HG02973 (cell line): ENCODE data around the gene TXLNA.

Source experiments
- ATAC-seq: cut with Tn5 transposase; IDR thresholded peaks from one replicate; pipeline ENCODE4 v1.9.1; 2021; ENCODE audit warnings: moderate library complexity; ENCODE audit not compliant: unreplicated experiment

TXLNA gene

DNA sequence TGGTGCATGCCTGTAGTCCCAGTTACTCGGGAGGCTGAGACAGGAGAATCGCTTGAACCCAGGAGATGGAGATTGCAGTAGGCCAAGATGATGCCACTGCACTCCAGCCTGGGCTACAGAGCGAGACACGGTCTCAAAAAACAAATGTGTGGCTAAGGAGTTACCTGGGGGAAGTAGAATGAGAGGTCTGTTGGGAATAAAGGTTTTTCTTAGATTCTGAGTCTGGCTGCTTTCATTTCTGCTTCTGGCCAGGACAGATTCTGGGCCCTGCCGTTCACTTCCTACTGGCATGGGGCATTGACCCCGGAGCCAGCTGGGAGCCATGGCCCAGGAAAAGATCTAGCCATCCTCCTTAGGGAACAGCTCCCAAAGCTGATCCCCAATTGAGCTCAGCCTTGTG lies 29.0 kb downstream of the TXLNA start:
- no peak for ATAC-seq

DNA sequence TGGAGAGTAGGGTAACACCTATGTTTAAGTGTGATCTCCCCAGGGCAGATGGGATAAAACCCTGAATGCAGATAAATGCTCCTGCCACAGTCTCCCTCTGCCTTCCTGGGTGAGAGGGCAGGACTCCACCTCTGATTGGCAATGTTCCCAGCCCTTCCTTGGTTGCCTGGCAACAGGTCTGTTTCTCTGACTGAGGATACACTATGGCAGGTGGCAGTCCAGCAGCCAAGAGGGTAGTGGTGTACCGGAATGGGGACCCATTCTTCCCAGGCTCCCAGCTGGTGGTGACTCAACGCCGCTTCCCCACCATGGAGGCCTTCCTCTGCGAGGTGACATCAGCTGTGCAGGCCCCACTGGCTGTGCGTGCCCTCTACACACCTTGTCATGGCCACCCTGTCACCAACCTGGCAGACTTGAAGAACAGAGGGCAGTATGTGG lies 29.4 kb downstream of the TXLNA start, which contains the start of gene DCDC2B:
Gene DCDC2B (plus strand): TSS at position 199 of the 438 bp plus-strand sequence. CDS start 5 bp downstream, at position 204.
- no peak for ATAC-seq

DNA sequence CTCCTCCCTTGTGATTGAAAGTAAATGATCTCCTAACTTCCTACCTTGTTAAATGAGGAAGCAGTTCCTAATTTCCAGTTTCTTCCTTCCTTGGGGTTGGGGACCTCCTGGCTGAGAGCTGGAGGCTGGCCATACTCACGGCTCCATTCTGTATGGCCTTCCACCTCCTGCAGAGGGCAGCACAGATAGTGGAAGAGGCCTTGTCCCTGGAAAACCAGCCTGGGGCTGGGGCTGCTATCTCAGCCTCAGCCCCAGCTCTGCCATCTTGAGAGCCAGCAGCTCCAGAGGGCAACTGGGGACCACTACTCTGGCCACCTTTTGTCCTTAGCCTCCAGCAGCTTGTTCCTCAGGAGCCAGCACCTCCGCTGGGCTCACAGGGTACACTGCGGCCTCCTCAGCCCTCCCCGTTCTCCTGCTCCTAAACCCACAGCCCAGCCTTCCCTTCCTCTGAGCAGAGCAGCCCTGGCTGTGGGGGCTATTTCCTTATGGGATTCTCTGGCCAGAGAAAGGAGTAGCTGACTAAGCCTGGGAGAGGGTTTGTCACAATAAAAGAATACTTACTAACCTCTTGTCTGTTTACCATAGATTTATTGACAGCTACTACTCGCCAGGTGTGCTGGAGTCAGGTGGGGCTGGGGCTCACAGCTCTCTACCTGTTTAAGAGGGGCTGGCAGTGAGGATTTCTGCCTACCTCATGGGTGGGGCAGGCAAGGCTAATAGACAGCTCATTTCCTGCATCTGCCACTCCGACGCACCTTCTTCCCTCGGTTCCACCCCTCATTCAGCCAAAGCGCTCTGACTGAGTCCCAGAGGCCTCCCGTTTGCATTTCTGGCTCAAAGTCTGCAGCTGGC lies 36.4 kb downstream of the TXLNA start:
- no peak for ATAC-seq

DNA sequence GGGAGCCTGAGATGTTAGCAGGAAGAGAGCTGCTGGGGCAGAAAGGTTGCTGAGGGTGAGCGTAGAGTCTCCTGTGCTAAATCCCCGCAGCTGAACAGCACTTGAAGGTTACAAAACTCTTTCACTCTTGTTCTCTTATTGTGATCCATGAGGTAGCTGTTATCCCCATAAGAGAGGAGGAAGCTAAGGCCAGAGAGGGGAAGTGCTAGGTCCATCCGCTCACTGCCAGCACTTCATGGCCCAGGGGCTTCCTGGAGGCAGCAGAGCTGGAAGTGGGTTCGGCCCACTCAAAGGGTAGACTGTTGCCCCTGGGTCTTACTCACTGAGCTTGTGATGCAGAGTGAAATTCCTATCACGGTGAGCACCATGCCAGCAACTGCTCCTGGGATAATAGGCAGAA lies 37.1 kb downstream of the TXLNA start:
- ATAC-seq = no peak

DNA sequence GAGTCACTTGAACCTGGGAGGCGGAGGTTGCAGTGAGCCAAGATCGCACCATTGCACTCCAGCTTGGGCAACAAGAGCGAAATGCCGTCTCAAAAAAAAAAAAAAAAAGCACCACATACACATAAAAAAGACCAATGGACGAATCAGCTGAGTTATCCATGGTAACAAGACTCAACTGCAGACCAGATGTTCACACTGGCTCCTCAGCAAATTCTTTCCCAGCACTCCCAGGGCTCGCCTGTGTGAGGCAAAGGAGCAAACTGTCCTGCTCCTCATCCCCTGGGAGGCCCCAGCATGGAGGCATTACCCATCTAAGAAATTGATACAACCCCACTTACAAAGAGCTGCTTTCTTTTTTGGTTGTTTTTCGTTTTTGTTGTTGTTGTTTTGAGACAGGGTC lies 39.5 kb downstream of the TXLNA start:
- no peak for ATAC-seq

DNA sequence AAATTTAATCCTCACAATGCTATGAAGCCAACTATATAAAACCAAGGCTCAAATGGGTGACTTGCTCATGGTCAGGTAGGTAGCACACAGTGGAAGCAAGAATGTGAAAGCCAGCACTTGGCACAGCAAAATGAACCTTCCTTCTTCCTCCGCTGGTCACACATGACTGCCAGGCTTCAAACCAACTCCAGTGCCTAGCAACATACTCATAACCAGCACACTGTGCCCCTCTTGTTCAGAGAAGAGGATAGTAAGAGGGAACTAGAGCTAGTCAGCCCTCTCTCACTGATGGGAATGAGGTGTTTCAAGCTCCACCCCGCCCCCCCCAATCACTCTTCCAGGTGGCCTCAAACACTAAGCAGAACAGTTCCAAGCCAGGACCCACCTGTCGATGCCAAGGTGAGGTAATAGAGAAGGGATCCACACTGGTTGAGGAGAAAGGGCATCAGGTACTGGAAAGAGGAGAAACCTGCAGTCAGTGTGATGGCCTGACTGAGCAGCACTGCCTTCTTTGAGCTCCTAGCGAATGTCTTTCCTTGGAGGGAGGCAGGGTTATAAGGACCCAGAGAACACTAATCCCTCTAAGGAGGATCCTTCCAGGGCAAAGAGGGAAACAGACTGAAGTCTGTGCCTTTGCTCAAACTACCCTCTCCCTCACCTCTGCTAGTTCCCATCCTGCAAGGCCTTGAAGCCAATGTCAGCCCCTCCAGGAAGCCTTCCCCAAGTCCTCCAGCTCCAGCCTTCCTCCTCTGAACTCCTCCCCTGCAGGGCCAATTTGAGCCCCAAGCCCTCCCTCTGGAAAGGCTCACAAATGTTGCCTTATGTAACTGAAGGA lies 41.5 kb downstream of the TXLNA start:
- ATAC-seq = no peak

DNA sequence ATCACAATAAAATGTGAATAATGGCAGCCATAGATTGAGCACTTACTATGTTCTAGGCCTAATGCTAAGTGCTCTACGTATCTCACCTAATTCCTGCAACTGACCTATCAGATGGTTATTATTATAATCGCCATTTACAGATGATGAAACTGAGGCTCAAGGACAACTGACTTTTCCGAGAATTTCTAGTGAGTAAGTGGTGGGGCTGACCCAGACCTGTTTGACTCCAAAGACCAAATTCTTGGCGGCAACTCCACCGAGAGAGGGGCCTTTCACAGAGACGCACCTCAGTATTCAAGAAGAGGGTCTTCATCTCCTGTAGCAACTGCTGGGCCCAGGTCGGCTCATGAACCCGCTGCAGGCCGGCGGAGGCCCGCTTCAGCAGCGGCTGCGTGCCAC lies 42.1 kb downstream of the TXLNA start:
- no peak for ATAC-seq

DNA sequence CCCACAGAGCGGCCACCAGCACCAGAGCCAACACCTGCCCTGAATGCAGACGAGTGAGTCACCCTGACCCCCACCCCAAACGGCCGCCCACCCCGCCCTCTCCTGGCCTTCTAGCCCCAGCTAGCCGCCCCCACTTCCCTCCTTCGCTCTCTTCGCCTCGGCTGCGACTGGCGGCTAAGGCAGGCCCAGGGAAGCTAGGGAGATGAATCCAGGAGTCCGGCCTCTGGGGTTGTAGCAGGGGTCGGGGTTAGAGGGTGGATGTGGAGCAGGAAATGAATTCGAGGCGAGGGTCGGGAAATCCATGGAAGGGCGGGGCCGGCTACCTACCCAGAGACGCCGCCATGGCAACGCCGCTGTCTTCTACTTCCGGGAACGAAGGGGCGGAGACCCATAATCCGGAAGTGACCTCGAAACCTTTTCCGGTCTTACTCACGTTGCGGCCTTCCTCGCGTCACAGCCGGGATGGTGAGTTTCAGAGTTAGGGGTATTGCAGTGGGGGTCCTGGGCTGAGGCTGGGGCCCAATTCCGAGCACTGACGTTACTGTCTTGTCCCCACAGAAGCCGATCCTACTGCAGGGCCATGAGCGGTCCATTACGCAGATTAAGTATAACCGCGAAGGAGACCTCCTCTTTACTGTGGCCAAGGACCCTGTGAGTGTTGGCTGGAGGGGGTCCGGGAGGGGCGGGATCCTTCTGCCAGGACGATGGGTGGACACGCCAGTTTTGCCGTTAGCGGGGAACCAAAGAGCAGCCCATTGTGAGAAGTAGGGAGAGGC lies 42.7 kb downstream of the TXLNA start, which contains the start of the genes EIF3I and TMEM234:
Gene EIF3I (plus strand): TSS at position 428 of the 776 bp plus-strand sequence. CDS start 35 bp downstream, at position 463.
Gene TMEM234 (minus strand): TSS at position 374 of the 776 bp plus-strand sequence. CDS start 31 bp downstream, at position 343.
- peak; percentile 87 for ATAC-seq

DNA sequence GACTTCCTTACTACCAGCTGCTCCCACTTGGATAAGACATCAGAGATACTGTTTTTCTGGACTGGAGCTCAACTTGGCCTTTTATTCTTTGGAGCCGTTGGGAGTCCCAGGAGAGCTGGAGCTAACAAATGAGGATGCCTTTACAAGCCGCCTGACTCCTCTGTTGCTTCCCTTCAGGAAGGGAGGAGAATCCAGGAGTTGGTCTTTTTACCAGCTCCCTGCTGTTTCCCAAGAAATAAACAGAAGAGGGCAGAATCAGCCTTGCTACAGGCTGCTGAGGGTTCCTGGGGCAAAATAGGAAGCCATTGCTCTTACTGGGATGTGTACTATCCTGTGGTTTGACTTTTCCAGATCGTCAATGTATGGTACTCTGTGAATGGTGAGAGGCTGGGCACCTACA lies 44.2 kb downstream of the TXLNA start:
- no peak for ATAC-seq

DNA sequence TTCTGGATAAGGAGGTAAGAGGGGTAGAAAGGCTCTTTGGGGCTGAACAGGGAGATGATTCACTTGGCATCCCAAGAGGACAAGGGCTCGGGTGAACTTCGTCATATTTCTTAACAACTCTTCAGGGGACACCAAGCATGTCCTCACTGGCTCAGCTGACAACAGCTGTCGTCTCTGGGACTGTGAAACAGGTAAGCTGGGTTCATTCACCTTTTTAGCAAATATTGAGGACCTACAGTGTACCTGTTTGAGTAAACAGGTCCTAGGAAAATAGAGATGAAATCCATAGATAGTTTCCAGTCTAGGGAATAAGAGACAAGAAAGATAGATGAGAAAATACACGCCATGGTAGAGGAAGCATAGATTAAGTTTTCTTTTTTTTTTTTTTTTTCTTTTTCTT lies 44.8 kb downstream of the TXLNA start:
- ATAC-seq = no peak

DNA sequence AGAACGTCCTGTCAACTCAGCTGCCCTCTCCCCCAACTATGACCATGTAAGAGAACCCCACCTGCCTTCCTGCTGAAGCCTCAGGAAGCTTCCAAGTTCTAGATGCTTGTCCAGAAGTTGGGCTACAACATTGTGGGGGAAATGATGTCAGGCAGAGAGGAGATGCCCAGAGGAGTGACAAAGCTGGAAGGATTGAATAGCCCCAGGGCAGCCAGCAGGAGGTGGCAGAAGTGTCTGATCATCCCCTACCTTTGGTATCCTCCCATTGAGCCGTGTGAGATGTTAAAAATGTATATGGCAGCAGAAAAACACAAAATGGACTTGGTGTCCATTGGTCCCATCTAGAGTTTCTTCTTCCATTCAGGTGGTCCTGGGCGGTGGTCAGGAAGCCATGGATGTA lies 49.3 kb downstream of the TXLNA start:
- no peak for ATAC-seq

DNA sequence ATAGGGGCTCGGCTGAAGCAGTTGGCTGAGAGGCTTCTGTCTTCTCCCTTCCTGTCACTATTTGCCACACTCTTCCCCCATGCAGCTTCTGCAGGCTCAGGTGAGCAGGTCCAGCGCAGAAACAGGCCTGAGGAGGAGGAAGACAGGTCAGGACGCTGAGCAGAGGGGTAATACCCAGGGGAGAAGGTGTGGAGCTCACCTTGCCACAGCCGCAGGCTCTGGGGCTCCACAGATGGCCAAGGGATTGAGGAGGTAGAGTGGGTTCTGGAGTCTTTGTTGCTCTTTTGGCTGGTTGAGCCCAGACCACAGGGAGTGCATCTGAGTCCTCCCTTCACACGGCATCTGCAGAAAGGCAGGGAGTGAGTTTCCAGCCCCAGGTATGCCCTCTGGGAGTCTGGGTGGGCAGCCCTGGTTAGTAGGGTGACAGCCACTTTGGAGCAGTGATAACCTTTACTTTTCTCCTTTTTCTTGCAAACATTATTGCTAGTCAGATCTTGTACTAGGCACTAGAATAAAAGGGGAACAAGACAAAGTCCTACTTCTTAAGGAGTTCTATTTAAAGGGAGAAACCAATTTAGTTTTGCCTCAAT lies 52.5 kb downstream of the TXLNA start:
- no peak for ATAC-seq

DNA sequence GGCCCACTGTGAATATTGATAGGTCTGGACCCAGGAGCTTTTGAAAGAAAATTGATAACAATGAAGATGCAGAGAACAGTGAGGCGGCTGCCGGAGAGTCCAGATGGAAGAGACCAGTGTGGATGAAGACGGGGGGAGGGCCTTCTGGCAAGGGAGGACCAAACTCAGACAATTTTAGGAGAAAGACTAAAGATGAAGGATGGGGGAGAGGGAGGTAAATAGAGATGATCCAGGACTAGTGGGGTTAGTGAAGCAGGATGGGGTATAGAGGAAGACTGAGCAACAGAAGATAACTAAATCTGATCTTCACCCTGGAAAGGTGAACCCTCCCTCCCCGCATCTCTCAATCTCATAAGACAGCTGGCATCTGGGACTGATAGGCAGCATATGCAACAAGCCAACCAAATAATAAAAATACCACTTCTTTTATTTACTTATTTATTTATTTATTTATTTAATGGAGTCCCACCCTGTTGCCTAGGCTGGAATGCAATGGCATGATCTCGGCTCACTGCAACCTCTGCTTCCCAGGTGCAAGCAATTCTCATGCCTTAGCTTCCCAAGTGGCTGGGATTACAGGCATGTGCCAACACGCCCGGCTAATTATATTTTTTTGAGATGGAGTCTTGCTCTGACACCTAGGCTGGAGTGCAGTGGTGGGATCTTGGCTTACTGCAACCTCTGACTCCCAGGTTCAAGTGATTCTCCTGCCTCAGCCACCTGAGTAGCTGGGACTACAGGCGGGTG lies 53.3 kb downstream of the TXLNA start:
- ATAC-seq = no peak

DNA sequence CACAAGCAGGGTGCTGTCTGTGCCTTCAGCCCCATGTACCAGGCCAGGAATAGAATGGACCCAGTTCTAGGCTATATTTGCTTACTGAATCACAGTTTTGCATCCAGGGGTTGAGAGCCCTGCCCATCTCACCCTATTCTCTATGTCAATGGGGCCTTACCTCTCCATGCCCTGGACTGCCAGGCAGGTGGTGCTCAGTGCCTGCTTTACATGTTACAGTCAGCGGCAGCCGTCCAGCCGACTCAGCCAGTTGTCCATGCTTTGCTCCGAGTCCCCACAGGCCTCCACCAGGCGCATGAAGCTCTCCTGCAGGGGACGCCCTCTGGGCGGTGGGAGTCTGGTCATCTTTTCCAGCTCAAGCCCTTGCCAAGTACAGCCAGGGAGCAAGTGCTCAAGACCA lies 55.3 kb downstream of the TXLNA start:
- ATAC-seq = no peak

DNA sequence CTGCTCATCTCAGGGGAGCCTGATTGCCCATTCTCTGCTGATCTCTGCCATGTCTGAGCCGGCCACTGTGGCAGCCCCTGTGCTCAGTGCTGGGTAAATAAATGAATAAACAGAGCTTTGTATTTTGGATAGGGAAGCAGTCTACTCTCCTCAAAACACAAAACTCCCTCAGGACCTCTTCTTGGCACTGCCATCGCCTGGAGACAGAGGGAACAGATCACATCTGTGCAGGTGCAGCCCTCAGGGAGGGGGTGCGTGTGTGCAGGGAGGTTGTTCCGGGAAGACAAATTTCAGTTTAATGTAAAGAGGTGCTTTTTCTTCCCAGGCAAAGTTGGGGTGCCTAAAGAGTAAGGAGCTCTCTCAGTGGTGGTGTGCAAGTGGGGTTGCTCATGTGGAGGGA lies 59.9 kb downstream of the TXLNA start:
- ATAC-seq = no peak

DNA sequence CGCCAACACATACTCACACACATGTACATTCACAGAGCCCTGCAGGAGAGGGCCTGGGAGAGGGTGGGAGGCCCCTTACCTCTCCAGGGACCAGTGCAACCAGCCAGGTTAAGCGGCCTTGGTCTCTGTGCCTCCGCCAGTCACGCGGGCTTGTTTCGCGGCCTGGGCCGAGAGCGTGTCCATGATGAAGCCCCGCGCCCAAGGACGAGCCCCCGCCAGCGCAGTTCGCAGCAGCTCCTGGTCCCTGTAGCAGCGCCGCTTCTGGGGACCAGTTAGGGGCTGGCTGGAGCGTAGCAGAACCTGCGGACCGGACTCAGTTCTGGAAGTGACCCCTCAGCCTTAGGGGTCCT lies 60.3 kb downstream of the TXLNA start:
- ATAC-seq = no peak

DNA sequence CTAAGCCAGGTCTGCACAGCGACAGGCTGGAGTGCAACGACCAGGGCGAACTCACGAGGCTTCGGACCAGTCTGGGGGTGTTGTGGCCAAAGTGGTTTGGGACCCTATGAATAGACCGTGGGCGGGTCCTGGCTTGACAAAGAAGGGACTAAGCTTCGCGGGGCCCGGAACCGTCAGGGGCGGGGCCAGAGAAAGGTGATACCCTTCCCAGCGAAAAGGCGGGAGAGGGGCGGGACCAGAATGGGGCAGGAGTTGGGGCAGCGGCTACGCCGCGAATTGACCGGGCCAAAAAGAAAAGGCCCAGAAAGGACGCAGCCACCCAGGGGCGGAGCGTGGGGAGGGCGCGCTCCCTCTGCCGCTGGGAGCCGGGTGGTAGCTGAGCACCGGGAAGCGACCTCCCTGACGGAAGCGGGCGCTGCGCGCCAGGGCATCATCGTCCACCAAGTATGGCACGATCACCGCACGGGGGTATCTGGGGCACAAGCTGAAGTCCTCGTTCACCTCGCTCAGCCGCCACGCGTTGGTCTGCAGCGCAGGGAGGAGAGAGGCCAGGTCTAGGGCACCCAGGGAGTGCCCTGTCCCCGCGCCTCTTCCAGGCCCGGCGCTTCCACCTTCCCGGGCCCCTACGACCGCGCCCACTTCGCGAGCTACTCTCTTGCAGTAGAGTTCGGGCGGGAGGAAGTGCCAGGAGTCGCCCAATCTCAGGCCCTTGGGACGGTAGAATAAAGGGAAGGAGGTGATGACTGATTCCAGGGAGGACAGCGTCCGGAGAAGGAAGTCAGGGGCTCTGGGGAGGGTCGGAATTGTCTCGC lies 60.9 kb downstream of the TXLNA start:
- no peak for ATAC-seq

DNA sequence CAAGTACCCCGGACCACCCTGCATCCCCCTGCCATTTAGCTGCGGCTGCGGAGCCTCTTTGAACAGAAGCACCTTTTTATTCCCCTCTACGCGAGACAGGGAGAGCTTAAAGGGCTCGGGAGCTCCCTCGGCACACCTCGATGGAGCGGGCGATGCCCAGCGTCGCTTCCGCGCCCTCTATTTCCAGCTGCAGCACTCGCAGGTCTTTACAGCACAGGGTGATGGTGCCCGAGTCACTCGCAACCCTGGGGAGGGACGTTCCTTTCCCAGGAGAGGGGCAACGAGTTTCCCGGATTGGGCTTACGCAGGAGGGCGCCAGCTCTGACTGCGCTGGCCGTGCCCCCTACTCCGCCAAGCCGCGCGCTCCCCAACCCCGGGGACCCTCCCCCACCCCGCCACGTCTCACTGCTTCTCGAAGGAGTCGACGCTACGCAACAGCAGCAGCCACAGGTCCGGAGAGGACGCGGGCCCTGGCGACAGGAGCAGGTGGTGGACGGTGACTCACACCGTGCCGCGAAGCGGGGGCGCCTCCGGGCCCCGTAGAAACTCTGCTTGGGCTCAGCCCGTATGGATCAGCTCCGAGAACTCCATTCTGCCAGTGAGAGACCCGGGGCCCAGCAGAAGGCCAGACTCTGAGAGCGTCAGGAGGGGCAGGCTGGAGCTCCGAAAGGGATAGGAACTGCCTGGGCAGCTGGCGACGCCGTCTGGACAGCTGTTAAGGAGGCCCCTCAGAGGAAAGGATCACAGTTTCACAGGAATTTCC lies 61.7 kb downstream of the TXLNA start:
- ATAC-seq = no peak
